ENCODE results near the gene FRS2. TPM values are rescaled to one million over a fixed set of nuclear protein-coding genes. Genes with fewer than 3 reads are reported as not detected.

FRS2 gene
- total and polyA plus RNA-seq, 2 donors (not counting 1 experiment from before 2014, with no cell fraction given): 11.3 to 33.7 TPM

DNA sequence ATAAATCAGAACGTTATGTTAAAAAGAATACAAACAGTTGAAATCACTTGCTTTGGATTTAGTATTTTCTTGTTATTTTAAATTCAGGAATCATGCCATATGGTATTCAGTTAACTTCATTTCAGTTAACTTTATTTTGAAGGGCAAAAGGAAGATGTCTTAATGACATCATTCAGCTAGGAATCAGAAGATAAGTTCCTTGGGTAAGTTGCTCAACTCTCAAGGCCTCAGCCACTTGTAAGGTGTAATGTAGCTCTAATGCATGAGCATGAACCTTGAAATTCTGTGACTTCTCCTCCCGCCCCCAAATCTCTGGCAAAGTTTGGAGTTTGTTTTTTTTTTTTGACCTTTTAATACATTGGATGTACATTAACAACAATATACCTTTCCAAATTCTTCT is 42.6 kb downstream of the FRS2 start:
- Histone ChIP-seq H3K36me3 (replicated peaks in 1 of 2; ENCODE audit: control extremely low read depth in 1 of 2, control insufficient read depth in 1 of 2, extremely low read depth in 1 of 2, insufficient read depth in 2 of 2, low read length in 1 of 2) (no peaks in the 10 kb centered on the region), H4K20me1 (ENCODE audit: control insufficient read depth, insufficient read depth, low read length, poor library complexity, severe bottlenecking) (peaks cover 54% of the 10 kb centered on the region), H3K9me3 (ENCODE audit: control extremely low read depth in 1 of 3, control insufficient read depth in 2 of 3, insufficient read depth in 1 of 3, low read length in 2 of 3) (no peaks in the 10 kb centered on the region), H3K27ac (ENCODE audit: low read length in 2 of 2) (no peak overlapping the region), H3K27me3 (replicated peaks in 1 of 4; ENCODE audit: control extremely low read depth in 1 of 4, control insufficient read depth in 3 of 4, insufficient read depth in 4 of 4, low read length in 3 of 4) (no peaks in the 10 kb centered on the region), H3K4me2 (replicated peaks; ENCODE audit: low read depth, low read length, poor library complexity, severe bottlenecking) (no peak overlapping the region), H3K4me1 (ENCODE audit: control insufficient read depth in 2 of 2, insufficient read depth in 2 of 2, low read length in 2 of 2) (peaks cover 0 to 11% of the 10 kb centered on the region in 2 donors), H3K79me2 (ENCODE audit: control insufficient read depth, insufficient read depth, low read length) (peaks cover 90% of the 10 kb centered on the region), H3K4me3 (ENCODE audit: control extremely low read depth in 1 of 5, extremely low read depth in 1 of 5, insufficient read depth in 1 of 5, low read depth in 2 of 5, low read length in 4 of 5) (no peak overlapping the region), H2AFZ (ENCODE audit: insufficient read depth, low read depth, low read length, poor library complexity, severe bottlenecking) (no peak overlapping the region), H3K9ac (ENCODE audit: low read length) (no peak overlapping the region)
- ATAC-seq (ENCODE audit: low read depth): no peak
- no CpG with 5 or more reads among the region's 2 CpGs for WGBS (ENCODE audit: insufficient coverage)
- Mint-ChIP-seq H3K4me3 (no peak overlapping the region), H3K27me3 (no peaks in the 10 kb centered on the region), H3K9me3 (ENCODE audit: insufficient read depth) (no peaks in the 10 kb centered on the region), H3K27ac (no peak overlapping the region), H3K4me1 (peaks cover 47% of the 10 kb centered on the region)
- intact Hi-C loops (cut with micrococcal nuclease): no loop called here
- ChIA-PET CTCF (no interaction called here), POLR2A (no interaction called here)
- no peak for DNase-seq
- TF ChIP-seq, protein P1, sequence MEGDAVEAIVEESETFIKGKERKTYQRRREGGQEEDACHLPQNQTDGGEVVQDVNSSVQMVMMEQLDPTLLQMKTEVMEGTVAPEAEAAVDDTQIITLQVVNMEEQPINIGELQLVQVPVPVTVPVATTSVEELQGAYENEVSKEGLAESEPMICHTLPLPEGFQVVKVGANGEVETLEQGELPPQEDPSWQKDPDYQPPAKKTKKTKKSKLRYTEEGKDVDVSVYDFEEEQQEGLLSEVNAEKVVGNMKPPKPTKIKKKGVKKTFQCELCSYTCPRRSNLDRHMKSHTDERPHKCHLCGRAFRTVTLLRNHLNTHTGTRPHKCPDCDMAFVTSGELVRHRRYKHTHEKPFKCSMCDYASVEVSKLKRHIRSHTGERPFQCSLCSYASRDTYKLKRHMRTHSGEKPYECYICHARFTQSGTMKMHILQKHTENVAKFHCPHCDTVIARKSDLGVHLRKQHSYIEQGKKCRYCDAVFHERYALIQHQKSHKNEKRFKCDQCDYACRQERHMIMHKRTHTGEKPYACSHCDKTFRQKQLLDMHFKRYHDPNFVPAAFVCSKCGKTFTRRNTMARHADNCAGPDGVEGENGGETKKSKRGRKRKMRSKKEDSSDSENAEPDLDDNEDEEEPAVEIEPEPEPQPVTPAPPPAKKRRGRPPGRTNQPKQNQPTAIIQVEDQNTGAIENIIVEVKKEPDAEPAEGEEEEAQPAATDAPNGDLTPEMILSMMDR (IDR thresholded peaks at IDR 0.05): no peak
- no peak for TF ChIP-seq EZH2 (IDR thresholded peaks at IDR 0.05; ENCODE audit: borderline replicate concordance, insufficient read depth, low read depth, low read length, poor library complexity, severe bottlenecking)

GRCh38 chr12:69513297-69513696 is 43.1 kb downstream of the FRS2 start:
- no peaks in the 10 kb centered on the region for H3K36me3 ChIP-seq (replicated peaks in 1 of 2; ENCODE audit: control extremely low read depth in 1 of 2, control insufficient read depth in 1 of 2, extremely low read depth in 1 of 2, insufficient read depth in 2 of 2, low read length in 1 of 2)
- H4K20me1 ChIP-seq (ENCODE audit: control insufficient read depth, insufficient read depth, low read length, poor library complexity, severe bottlenecking): peaks cover 58% of the 10 kb centered on the region
- no peaks in the 10 kb centered on the region for H3K27me3 ChIP-seq (replicated peaks in 1 of 4; ENCODE audit: control extremely low read depth in 1 of 4, control insufficient read depth in 3 of 4, insufficient read depth in 4 of 4, low read length in 3 of 4)
- ChIA-PET CTCF (no interaction called here), POLR2A (no interaction called here)
- H3K4me2 ChIP-seq (replicated peaks; ENCODE audit: low read depth, low read length, poor library complexity, severe bottlenecking): no peak overlapping the region
- WGBS (ENCODE audit: insufficient coverage): no CpG with 5 or more reads among the region's 1 CpG
- H2AFZ ChIP-seq (ENCODE audit: insufficient read depth, low read depth, low read length, poor library complexity, severe bottlenecking): no peak overlapping the region
- H3K9me3 ChIP-seq (ENCODE audit: control extremely low read depth in 1 of 3, control insufficient read depth in 2 of 3, insufficient read depth in 1 of 3, low read length in 2 of 3): peaks cover 0 to under 1% (median 0%) of the 10 kb centered on the region in 3 donors
- ATAC-seq (ENCODE audit: low read depth): no peak
- H3K9ac ChIP-seq (ENCODE audit: low read length): no peak overlapping the region
- Mint-ChIP-seq H3K27me3 (no peaks in the 10 kb centered on the region), H3K4me1 (peaks cover 47% of the 10 kb centered on the region), H3K27ac (no peak overlapping the region), H3K9me3 (ENCODE audit: insufficient read depth) (no peaks in the 10 kb centered on the region), H3K4me3 (no peak overlapping the region)
- intact Hi-C loops (cut with micrococcal nuclease): no loop called here
- H3K4me3 ChIP-seq (ENCODE audit: control extremely low read depth in 1 of 5, extremely low read depth in 1 of 5, insufficient read depth in 1 of 5, low read depth in 2 of 5, low read length in 4 of 5): no peak overlapping the region
- peaks cover 90% of the 10 kb centered on the region for H3K79me2 ChIP-seq (ENCODE audit: control insufficient read depth, insufficient read depth, low read length)
- peaks cover 0 to 8% of the 10 kb centered on the region in 2 donors for H3K4me1 ChIP-seq (ENCODE audit: control insufficient read depth in 2 of 2, insufficient read depth in 2 of 2, low read length in 2 of 2)
- DNase-seq: no peak
- H3K27ac ChIP-seq (ENCODE audit: low read length in 2 of 2): no peak overlapping the region
- no peak for TF ChIP-seq EZH2 (IDR thresholded peaks at IDR 0.05; ENCODE audit: borderline replicate concordance, insufficient read depth, low read depth, low read length, poor library complexity, severe bottlenecking)
- TF ChIP-seq, protein P1 (IDR thresholded peaks at IDR 0.05): no peak
